GM21526 (cell line): Measurements from ENCODE around the gene FOXK1.

Experiments
- ATAC-seq: cut with Tn5 transposase; IDR thresholded peaks from one replicate; pipeline ENCODE4 v1.9.1; 2021; ENCODE audit warnings: moderate library complexity; ENCODE audit not compliant: unreplicated experiment, low FRiP score

FOXK1 gene

DNA sequence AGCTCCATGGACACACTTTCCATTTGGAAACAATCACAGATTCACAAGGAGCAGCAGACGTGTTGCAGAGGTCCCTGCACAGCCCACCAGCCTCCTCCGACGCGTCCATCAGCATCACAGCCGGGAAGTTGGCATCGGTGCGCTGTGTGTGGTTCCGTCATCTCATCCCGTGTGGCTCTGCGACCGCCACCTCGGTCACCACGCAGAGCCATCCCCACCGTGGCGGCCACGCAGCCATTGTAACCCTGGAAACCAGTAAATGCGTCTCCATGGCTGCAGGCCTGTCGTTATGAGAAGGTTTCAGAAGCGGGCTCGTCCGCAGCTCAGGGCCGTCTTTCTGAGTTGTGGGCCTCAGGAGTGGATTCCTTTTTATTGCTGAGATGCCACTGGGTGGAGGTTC is 36.0 kb downstream of the FOXK1 start:
- ATAC-seq = no peak

DNA sequence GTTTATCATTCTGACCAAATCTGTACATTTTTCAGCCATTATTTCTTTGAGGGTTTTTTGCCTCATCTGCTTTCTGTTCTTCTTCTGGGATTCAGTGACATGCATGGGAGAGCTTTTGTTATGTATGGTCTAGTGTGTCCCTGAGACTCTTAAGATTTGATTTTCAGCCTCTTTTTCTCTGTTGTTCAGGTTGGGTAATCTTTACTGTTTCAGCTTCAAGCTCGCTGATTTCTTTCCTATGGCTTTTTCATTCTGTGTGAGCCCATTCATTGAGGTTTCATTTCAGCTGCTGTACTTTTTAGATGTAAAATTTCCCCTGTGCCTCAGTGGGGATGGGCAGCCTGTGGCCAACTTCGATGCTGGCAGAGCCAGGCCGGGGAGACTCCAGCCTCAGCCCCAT is 38.1 kb downstream of the FOXK1 start:
- ATAC-seq = no peak

DNA sequence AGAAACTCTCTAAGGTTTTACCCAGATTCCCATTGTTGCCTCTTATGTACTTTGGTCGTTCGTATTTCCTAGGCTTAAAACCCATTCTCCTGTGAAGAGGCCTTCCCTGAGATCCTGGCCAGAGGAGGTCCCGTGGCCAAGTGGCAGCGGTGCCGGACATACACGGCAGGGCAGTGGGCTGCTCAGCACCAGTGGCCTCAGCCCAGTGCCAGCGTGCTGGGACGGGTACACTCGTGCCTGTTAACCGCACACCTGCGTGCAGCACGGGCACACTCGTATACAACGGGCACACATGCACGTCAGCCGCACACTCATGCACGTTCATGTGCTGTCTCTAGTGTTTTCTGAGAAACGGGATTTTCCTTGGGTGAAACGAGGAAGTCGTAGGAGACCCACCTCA is 40.2 kb downstream of the FOXK1 start:
- no peak for ATAC-seq

DNA sequence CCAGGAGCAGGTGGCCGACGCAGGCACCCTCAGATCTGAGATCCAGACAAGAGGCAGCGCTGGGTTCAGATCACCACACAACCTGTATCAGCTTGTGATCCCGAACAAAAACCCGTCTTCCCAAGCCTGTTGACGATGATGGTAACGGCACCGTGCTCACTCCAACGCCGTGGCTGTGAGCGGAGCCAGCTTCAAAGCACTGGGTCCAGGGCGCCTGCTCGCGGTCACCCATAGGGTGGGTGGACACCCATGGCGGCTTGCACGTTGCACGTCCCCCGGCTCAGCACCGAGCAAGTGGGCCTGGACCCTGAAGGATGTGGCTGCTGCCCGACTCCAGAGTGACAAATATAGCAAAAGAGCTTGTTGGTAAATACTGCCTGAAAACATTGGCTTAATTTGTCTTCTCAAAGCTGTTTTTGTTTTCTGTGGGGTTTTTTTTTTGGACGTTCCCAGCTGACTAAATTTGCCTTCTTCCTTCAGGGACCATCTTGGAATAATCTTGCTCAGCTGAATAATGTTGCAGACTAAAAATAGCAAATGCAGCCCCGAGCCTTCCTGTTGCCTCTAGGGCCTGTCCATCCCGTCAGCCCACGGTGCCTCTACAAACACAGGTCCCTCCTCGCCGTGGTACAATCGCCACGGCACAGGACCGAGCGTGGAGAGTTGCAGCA is 41.0 kb downstream of the FOXK1 start:
- ATAC-seq = no peak

DNA sequence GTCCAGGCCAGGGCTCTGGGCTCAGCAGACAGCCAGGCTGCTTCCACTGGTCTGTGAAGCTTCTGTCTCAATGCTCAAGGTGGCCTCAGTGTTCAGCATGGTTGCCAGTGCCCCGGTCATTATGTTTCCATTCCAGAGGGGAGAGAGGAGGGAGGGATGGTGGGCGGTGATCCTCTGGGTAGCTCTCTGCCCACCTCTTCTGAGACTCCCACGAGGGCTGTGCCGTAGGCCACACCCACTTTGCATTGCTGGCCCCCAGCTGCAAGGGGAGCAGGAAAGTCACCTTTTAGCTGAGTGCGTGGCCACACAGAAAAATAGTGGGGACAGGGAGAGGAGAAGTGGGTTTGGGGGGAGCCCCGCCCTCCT is 42.5 kb downstream of the FOXK1 start:
- peak; percentile 22 for ATAC-seq

DNA sequence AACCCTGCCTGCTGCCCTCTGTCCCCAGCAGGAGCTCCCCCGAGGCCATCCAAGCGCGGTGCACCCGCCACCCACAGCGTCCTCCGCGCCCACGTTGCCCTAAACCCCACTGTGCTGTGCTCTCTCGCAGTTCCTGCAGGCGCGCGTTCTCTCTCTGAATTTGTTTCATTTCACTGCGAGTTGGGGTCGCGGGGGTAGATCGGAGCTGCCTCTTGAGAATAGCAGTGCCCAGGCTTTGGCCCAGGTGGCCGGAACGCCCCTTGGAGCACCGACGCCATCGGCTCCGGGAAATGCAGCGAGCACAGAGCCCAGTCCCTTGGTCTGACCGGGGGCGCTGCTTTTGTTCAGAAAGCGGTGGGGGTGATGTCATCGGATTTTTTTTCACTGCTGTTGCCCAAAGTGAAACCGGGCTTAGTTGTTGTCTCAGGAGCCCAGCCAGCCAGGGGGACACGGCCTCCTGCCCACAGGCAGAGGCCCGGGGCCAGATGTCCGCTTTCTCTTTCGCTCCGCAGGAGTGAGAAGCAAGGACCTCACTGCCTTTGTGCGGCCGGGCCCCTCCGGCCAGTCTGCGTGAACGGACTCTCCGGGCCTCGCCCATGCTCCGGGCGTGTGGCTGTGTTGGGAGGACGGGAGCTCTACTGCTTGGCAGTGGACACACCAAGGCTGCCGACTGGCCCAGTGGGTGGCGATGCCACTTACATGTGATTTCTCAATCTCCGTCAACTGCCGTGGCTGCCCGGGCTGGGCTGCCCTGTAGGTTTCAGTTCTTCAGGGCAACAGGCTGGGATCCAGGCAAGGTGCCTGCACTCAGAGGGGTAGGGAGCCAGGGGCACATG is 43.1 kb downstream of the FOXK1 start:
- ATAC-seq = peak; percentile 67

DNA sequence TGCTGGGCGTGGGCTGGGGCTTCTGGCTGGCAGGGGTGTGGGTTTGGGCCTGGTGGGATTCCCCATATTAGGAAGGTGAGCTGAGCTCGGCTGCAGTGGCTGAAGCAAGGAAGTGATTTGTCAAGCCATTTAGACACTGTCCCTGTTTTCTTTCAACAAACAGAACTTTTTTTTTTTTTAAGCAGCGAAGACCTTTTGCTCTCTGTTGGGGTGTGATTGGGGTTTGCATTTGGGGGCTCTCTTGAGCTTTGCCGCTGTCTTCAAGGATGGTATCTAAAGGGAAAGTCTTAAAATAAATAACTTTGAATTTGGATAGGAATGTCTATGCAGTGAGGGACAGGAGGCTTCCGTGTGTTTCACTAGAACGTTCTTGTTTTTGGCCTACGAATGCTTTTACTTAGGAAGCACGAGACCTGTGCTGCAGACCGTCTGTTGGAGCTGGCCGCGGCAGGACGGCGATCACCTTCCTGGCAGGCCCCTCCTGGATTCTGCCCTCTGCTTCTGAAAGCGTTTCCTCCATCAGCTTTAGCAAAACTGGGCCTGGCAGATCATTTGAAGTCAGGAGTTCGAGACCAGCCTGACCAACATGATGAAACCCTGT is 43.9 kb downstream of the FOXK1 start:
- ATAC-seq = no peak

DNA sequence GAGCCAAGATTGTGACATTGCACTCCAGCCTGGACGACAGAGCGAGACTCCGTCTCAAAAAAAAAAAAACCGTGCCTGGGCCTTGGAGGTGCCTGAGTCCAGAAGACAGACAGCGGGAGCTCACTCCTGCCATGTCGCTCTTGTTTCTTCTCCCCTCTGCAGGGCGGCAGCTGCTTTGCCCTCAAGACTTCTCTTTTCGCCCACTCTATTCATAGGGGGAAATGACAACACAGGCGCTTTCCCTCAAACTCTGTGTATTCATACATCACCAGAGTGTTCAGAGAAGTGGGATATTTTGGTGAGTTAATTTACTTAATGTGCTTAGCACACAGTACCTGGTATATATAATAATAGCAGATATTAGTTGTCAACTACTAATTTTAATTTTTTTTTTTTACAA is 44.5 kb downstream of the FOXK1 start:
- ATAC-seq = no peak

DNA sequence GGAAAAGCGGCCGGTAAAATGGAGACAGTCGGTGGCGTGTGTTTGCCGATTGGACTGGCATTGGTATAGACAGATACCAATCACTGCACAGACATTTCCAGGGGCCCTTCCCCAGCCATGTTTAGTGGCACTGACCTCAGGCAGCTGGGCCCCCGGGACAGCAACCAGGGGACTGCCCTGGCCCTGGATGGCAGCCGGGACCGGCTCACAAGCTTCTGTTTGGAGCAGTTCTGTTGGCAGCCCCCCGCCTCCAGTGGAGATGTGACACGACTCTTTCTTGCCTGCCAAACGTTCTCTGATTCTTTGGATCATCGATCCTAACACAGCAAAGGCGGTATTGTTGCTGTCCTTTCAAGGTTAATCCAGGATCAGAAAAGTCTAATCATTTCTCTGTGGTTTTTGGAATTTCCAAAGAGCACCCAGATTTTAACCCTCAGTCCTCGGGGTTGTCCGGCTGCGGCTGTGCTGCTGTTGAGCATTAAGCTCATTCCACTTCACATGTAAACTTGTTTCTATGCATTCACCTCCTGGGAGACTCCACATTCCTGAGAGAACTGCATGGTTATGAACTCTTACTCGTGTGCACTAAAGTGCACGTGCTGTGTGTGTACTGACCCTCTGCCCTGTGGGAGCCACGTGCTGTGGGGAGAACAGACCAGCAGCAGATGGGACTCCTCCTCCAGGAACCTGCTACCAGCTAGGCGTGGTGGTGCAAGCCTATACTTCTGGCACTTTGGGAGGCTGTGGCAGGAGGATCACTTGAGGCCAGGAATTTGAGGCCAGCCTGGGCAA is 46.0 kb downstream of the FOXK1 start:
- no peak for ATAC-seq

DNA sequence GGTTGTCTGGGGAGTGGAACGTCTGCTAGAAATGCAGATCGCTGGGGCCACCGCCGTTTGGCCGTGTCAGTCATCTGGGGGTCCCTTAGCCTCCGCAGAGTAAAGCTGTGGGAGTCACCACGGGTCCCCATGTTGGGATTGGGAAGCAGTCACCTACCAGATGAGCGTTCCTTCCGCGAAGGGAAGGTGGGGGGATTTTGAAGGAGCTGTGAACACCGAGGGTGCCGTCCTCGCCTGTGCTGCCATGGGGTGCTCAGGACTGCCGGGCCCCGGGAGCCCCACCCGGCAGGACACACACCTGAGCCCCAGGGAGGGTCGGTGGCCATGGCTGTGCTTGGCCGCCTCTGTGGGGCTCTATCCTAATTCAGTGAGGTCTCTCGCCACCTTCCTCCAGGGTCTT is 47.2 kb downstream of the FOXK1 start:
- ATAC-seq = no peak

DNA sequence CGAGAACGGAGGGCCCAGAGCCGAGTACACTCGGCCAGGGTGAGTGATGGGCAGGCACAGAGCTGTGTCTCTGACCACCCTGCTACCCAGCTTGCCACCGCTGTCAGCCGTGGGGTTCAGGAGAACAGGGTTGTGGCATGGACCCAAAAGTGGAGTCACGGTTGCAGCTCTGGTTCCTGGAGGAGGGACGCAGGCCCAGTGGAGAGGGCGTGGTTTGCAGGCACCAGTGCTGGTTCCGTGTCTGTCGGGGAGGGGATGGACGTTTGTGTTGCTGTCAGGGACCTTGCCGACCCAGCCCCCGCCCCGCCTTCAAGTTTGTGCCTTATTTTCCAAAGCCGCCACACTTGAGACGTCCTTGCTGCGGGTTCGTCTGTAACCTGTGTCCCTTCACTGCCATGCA is 48.2 kb downstream of the FOXK1 start:
- ATAC-seq = no peak

DNA sequence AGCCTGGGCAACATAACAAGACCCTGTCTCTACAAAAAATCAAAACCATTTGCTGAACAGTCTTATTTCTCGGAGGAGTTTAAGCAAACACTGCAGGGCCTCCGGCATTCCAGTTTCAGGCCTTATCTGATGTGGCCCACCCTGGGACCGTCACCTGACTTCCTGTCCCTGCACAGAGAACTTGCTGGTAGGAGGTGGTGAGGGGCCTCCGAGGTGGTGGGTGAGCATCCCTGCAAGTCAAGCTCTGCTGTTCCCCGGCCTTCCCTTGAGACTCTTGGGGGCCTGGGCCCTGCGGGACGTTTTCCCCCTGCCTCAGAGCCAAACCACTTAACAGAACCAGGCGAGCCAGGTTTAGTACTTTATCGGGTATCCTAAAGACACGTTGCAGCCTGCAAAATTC is 48.9 kb downstream of the FOXK1 start:
- no peak for ATAC-seq

DNA sequence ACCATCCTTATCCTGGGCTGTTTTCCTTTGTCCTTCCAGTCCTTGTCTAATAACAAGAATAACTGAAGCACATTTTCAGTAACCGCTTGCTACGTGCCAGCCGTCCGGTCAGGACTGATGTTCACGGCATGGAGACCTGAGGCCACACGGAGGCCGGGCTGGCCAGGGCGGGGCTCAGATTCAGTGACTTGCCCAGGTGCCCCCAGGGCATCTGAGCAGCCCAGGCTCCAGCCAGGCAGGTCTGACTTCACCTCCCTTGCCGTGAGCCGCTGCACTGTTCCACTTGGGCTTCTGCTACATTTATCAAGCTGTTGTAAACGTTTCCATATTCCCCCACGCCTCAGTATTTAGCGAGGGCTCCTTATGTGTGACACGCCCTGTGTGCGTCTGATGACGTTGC is 49.7 kb downstream of the FOXK1 start:
- ATAC-seq = no peak

DNA sequence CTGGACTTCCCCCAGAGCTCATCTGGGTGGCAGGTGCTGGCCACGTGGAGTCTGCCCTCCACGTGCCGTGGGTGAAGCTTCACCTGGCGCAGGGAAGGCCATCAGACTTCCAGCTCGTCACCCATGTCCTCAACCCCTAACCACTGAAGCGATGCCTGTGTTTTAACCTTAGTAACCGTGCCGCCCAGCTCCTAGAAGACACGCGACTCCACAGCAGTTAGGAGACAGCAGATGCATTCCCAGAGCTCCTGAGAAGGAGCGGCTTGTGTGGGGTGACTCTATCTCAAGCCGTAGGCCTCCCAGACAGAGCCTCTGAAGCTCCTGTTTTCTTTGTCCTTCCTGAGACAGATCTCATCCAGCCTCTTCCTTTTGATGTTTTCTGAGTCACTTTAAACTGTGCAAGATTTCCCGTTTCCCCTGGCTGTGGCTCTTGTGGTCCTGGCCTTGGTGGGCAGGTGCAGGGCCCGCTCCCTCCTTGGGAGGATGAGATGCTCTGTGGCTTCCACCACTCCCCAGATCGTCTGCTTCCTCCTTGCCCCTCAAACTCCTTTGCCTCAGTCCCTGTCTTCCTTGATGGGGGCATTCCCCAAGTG is 51.9 kb downstream of the FOXK1 start:
- ATAC-seq = no peak

DNA sequence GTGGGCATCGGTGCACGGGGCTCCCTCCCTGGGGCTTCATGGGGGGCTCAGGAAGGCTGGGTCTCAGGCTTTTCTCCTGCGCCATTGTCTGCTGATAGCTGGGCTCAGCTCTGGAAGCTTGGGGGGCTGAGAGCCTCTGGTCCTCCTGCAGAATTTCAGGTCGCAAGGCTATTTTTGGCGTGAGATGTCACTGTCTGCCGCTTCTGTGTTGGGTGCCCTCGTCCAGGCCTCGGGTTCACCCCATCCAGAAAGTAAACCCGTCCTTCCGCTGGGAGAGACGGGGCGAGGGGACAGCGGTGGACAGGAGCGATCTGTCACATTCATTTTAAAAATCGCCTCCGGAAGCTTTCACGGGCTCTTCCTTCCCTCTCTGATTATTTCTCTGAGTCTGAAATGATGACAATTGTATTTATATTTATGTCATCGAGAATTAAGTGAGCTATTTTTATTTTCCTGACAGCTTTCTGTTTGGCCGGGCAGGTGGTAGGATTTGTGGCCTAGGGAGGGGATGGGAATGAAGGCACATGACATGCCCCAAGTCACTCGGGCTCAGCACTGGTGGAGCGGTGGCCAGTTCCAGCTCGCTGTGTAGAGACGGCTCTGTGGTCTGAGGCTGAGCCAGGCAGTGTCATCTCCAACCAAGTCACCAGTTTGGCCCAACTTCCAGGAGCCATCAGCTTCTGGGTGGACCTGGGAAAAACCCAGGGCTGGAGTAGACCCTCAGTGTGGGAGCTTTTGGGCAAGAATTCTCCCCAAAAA is 52.7 kb downstream of the FOXK1 start:
- no peak for ATAC-seq

DNA sequence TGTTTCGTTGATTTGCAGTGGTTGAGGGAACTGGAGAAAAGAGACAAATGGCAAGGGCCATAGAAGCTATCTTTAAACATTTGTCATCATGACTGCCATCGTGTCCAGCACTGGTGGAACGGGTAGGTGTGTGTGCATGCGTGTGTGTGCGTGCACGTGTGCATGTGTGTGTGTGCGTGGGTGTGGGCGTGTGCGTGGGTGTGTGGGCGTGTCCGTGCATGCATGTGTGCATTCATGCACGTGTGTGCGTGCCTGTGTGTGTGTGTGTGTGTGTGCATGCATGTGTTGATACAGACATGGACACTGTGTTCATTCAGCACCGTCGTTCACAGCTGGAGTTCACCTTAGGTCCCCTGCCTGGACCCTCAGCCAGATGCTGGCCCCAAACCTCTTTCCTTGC is 55.2 kb downstream of the FOXK1 start:
- ATAC-seq = no peak

DNA sequence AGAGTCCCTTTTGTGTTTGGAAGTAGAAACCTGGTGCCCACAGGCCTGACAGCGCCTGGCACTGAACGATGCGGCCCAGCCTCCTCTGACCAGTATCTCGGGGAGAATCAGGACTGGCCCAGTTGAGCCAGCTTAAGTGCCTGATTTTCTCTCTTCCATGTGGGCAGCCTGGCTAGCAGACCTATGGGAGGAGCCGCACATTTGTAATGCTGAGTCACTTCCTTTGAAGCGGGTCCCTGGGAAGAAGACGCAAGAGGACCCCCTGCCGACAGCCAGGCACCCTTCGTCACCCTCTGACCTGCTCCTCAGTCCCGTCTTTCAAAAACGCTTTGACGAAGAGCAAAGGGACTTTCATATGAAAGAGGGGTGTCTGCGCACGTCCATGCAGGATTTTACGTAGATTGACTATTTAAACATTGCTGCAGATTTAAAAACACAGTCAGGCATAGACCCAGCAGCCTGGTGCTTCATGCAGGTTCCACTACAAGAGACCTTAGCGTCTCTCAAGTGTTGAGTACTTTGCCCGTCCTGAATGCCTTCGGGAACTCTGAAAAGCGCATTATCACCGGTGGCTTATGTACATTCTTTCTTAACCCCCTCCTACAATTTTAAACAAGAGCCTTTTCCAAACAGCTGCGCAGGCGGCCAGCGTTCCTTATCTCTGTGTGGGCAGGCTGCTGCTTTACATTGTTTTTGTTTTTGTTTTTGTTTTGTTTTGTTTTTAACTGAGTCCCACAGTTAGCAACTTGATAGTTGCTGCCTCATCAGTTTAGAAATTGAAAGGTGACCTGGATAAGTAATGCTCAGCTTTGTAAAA is 56.8 kb downstream of the FOXK1 start:
- ATAC-seq = no peak

DNA sequence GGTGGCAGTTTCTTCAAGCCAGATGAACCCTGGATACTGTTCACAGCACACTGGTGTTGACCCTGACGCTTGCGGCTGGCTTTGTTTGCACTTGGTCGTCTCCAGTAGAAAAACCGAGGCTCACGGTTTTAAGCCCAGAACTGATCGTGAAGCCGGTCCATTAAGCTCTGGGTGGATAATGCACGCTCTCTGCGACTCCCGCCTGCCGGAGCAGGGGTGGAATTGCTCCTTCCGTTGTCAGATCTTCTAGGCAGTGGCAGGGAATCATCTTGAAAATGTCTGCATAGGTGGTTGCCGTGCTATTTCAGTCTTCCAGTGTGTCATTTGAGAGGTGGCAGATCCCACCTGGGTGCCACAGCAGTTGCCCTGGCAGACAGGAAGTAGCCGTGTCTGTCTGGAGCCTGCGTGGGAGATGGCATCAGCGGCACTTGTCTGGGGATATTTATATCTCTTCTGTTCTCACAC is 57.5 kb downstream of the FOXK1 start:
- ATAC-seq = no peak

DNA sequence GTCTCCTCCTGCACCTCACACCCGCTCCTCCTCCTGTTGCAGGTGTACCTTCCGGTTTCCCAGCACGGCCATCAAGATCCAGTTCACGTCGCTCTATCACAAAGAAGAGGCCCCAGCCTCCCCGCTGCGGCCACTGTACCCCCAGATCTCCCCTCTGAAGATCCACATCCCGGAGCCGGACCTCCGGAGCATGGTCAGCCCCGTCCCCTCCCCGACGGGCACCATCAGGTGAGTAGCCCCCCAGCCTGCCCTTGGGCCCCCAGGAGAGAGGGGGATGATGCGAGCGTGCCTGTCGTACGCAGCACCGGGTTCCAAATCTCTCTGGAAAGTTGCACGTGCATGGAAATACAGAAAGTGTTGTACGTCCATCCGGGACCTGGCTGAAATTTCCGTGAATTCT is 58.7 kb downstream of the FOXK1 start:
- no peak for ATAC-seq
